ENCODE results near the gene ZNF519.

- no peak for TF ChIP-seq CTCF (conservative IDR thresholded peaks at IDR 0.05)
- no peak for TF ChIP-seq EZH2 (IDR thresholded peaks at IDR 0.05; ENCODE audit: low read depth)
Observed at GRCh38 chr18:14104906-14105748, 27.1 kb downstream of the ZNF519 start.
